NCI-H2171 (cell line): ENCODE results near the gene NR6A1.

Experiments used
- DNase-seq: peaks from one replicate; lab custom pipeline; 2025; lab: John Stamatoyannopoulos, UW

NR6A1 gene

GRCh38 chr9:124724415-124725067 lies 46.6 kb downstream of the NR6A1 start:
- no peak for DNase-seq

- no peak for DNase-seq
Measured at GRCh38 chr9:124723352-124723751, 47.8 kb downstream of the NR6A1 start.

- DNase-seq = no peak
Measured at GRCh38 chr9:124721109-124721906, 49.8 kb downstream of the NR6A1 start.

GRCh38 chr9:124720429-124721108 lies 50.5 kb downstream of the NR6A1 start:
- no peak for DNase-seq

- no peak for DNase-seq
Measured at GRCh38 chr9:124718928-124719327, 52.2 kb downstream of the NR6A1 start.

- DNase-seq = no peak
Measured at GRCh38 chr9:124717597-124717996, 53.5 kb downstream of the NR6A1 start.

- no peak for DNase-seq
Measured at GRCh38 chr9:124716808-124717207, 54.3 kb downstream of the NR6A1 start.

- DNase-seq = no peak
Measured at GRCh38 chr9:124710766-124711165, 60.3 kb downstream of the NR6A1 start.

- DNase-seq = no peak
Measured at GRCh38 chr9:124709292-124709690, 61.8 kb downstream of the NR6A1 start.

GRCh38 chr9:124708633-124709291 lies 62.3 kb downstream of the NR6A1 start:
- no peak for DNase-seq

GRCh38 chr9:124708074-124708473 lies 63.0 kb downstream of the NR6A1 start:
- DNase-seq = no peak

- no peak for DNase-seq
Measured at GRCh38 chr9:124707666-124708065, 63.4 kb downstream of the NR6A1 start.

- no peak for DNase-seq
Measured at GRCh38 chr9:124706685-124707084, 64.4 kb downstream of the NR6A1 start.

- no peak for DNase-seq
Measured at GRCh38 chr9:124699575-124699974, 71.5 kb downstream of the NR6A1 start.

GRCh38 chr9:124698265-124698664 lies 72.8 kb downstream of the NR6A1 start:
- no peak for DNase-seq

- DNase-seq = no peak
Measured at GRCh38 chr9:124697326-124698200, 73.5 kb downstream of the NR6A1 start.

GRCh38 chr9:124696101-124696500 lies 75.0 kb downstream of the NR6A1 start:
- no peak for DNase-seq

- no peak for DNase-seq
Measured at GRCh38 chr9:124695280-124695890, 75.7 kb downstream of the NR6A1 start.

GRCh38 chr9:124694414-124695279 lies 76.5 kb downstream of the NR6A1 start:
- DNase-seq = no peak

- DNase-seq = no peak
Measured at GRCh38 chr9:124693403-124693802, 77.7 kb downstream of the NR6A1 start.
